WTC11 (cell line): ENCODE data around the gene MYH9. TPM values are rescaled to one million over a fixed set of nuclear protein-coding genes. Genes with fewer than 3 reads are reported as not detected.

ENCODE experiments used
- ATAC-seq: fragments of 200-7000 bp; cut with Tn5 transposase; 2 replicates; pipeline ENCODE4 v1.10.0; 2021; ENCODE audit warnings: mild to moderate bottlenecking, moderate library complexity
- CTCF ChIA-PET: fragments of 300-600 bp; sonication (Branson Sonifier 250); formaldehyde crosslinking; loops from one replicate; lab custom pipeline; 2021; ENCODE audit warnings: antibody characterized with exemption; lab: Charles Lee
- POLR2A ChIA-PET: fragments of 350-600 bp; sonication (Branson Sonifier 250); formaldehyde crosslinking; loops from one replicate; lab custom pipeline; 2021; ENCODE audit warnings: antibody characterized with exemption; lab: Charles Lee
- DNase-seq: peaks from one replicate; pipeline ENCODE4 v3.0.0; 2021; ENCODE audit warnings: low spot score
- H3K27ac Mint-ChIP-seq: 2 replicates; pipeline ENCODE4 v1.8.0; 2021; ENCODE audit warnings: mixed read lengths
- H3K27me3 Mint-ChIP-seq: 2 replicates; pipeline ENCODE4 v1.8.0; 2021; ENCODE audit warnings: low read depth, mild to moderate bottlenecking, moderate library complexity, mixed read lengths
- H3K36me3 Mint-ChIP-seq: 2 replicates; pipeline ENCODE4 v1.8.0; 2021; ENCODE audit warnings: mixed read lengths
- H3K4me1 Mint-ChIP-seq: 2 replicates; pipeline ENCODE4 v1.8.0; 2022; ENCODE audit warnings: mixed read lengths
- H3K4me3 Mint-ChIP-seq: 2 replicates; pipeline ENCODE4 v1.8.0; 2021; ENCODE audit warnings: mild to moderate bottlenecking, moderate library complexity, mixed read lengths
- H3K9me3 Mint-ChIP-seq: 2 replicates; pipeline ENCODE4 v1.8.0; 2021; ENCODE audit warnings: mixed read lengths
- CREM ChIP-seq: sonication (generic); formaldehyde crosslinking; IDR thresholded peaks from 2 replicates; pipeline ENCODE4 v1.8.1; 2022; ENCODE audit warnings: mild to moderate bottlenecking, missing genetic modification reagents, moderate library complexity
- ELF4 ChIP-seq: sonication (generic); formaldehyde crosslinking; IDR thresholded peaks from 2 replicates; pipeline ENCODE4 v1.8.1; 2022; ENCODE audit warnings: low read depth, mild to moderate bottlenecking, moderate library complexity, missing genetic modification reagents
- ETV6 ChIP-seq: sonication (generic); formaldehyde crosslinking; IDR thresholded peaks from 2 replicates; pipeline ENCODE4 v1.8.1; 2022; ENCODE audit warnings: mild to moderate bottlenecking, missing genetic modification reagents
- JAZF1 ChIP-seq: fragments of 250-450 bp; sonication (Bioruptor Pico); IDR thresholded peaks from 2 replicates; pipeline ENCODE4 v1.9.0; 2021; ENCODE audit warnings: moderate library complexity, mild to moderate bottlenecking, inconsistent platforms
- NR2C2 ChIP-seq: sonication (generic); formaldehyde crosslinking; IDR thresholded peaks from 2 replicates; pipeline ENCODE4 v1.8.0; 2022; ENCODE audit warnings: mild to moderate bottlenecking, missing genetic modification reagents
- RELA ChIP-seq: sonication (generic); formaldehyde crosslinking; IDR thresholded peaks from 2 replicates; pipeline ENCODE4 v1.8.1; 2022; ENCODE audit warnings: missing genetic modification reagents, mild to moderate bottlenecking, borderline replicate concordance
- TEAD1 ChIP-seq: sonication (generic); formaldehyde crosslinking; IDR thresholded peaks from 2 replicates; pipeline ENCODE4 v1.8.0; 2022; ENCODE audit warnings: mild to moderate bottlenecking, missing genetic modification reagents
- total RNA-seq: library from RNA; stranded (reverse); gene quantifications from 3 replicates; pipeline ENCODE4 v1.2.3, GENCODE V29; 2021
- TF ChIP-seq, protein P1 (sequence below): fragments of 250-450 bp; sonication (Bioruptor Pico); IDR thresholded peaks from 2 replicates; pipeline ENCODE4 v1.9.0; 2021; ENCODE audit warnings: mild to moderate bottlenecking
- TF ChIP-seq, protein P2 (sequence below): sonication (generic); formaldehyde crosslinking; IDR thresholded peaks from 2 replicates; pipeline ENCODE4 v1.8.0; 2023; ENCODE audit warnings: missing genetic modification reagents
- TF ChIP-seq, protein P3 (sequence below): sonication (generic); formaldehyde crosslinking; IDR thresholded peaks from 2 replicates; pipeline ENCODE4 v1.8.1; 2023; ENCODE audit warnings: mild to moderate bottlenecking, missing genetic modification reagents
- TF ChIP-seq, protein P4 (sequence below): fragments of 250-450 bp; sonication (Bioruptor Pico); IDR thresholded peaks from 2 replicates; pipeline ENCODE4 v1.9.0; 2021; ENCODE audit warnings: mild to moderate bottlenecking
- TF ChIP-seq, protein P5 (sequence below): fragments of 250-450 bp; sonication (Bioruptor Pico); IDR thresholded peaks from 2 replicates; pipeline ENCODE4 v1.9.0; 2021; ENCODE audit warnings: moderate library complexity, mild to moderate bottlenecking, inconsistent platforms, borderline replicate concordance
- TF ChIP-seq, protein P6 (sequence below): sonication (generic); formaldehyde crosslinking; conservative IDR thresholded peaks from 2 replicates; pipeline ENCODE4 v1.8.1; 2023; ENCODE audit warnings: mild to moderate bottlenecking, low read depth, missing genetic modification reagents, moderate library complexity
- TF ChIP-seq, protein P7 (sequence below): sonication (generic); formaldehyde crosslinking; IDR thresholded peaks from 2 replicates; pipeline ENCODE4 v1.8.0; 2022; ENCODE audit warnings: mild to moderate bottlenecking, missing genetic modification reagents
- TF ChIP-seq, protein P8 (sequence below): sonication (generic); formaldehyde crosslinking; IDR thresholded peaks from 2 replicates; pipeline ENCODE4 v1.8.1; 2023; ENCODE audit warnings: mild to moderate bottlenecking, missing genetic modification reagents
- TF ChIP-seq, protein P9 (sequence below): sonication (generic); formaldehyde crosslinking; IDR thresholded peaks from 2 replicates; pipeline ENCODE4 v1.8.1; 2023; ENCODE audit warnings: mild to moderate bottlenecking, missing genetic modification reagents, borderline replicate concordance

Gene MYH9
- total RNA-seq, 1 experiment from 2014 or later: 277 TPM

DNA sequence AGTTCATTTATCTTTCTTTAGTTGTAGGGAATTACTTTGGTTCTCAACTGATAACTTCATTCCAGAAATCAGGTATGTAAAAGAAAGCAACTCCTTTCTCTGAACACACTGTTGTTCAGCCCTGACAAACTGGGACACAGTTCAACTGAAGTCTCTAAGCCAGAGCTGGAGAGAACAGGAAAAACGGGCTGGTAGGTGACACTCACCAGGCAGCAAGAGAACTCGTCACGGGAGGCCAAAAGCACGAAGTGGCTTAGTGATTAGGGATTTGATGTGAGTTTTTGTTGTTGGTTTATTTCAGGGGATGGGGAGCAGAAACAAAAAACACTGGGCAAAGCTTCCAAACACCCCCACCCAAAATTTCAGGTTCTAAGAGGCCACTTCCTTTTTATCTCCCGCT is 54.1 kb downstream of the MYH9 start:
- Mint-ChIP-seq H3K9me3 (no peaks in the 10 kb centered on the region), H3K4me1 (peaks cover 80% of the 10 kb centered on the region), H3K27me3 (no peaks in the 10 kb centered on the region), H3K36me3 (peaks cover 36% of the 10 kb centered on the region), H3K27ac (peak overlapping the region; percentile 99), H3K4me3 (no peak overlapping the region)
- DNase-seq: no peak
- no peak for ATAC-seq
- ChIA-PET POLR2A (interaction anchor here (2.0 to 3.2 kb wide), 2 partner anchors 27 to 77 kb away, joined by 13 to 18 read pairs; no protein-coding TSS in a partner anchor), CTCF (interaction anchor here (0.5 to 3.6 kb wide), 14 partner anchors 10 to 153 kb away, joined by 3 to 16 read pairs (median 6); partner anchors contain the start of gene MYH9)
- TF ChIP-seq, protein P1, sequence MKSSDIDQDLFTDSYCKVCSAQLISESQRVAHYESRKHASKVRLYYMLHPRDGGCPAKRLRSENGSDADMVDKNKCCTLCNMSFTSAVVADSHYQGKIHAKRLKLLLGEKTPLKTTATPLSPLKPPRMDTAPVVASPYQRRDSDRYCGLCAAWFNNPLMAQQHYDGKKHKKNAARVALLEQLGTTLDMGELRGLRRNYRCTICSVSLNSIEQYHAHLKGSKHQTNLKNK (CRISPR knock-in tag): no peak
- TF ChIP-seq, protein P2, sequence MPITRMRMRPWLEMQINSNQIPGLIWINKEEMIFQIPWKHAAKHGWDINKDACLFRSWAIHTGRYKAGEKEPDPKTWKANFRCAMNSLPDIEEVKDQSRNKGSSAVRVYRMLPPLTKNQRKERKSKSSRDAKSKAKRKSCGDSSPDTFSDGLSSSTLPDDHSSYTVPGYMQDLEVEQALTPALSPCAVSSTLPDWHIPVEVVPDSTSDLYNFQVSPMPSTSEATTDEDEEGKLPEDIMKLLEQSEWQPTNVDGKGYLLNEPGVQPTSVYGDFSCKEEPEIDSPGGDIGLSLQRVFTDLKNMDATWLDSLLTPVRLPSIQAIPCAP: no peak
- TF ChIP-seq TEAD1 (CRISPR knock-in tag) (no peak), NR2C2 (CRISPR knock-in tag) (no peak)

DNA sequence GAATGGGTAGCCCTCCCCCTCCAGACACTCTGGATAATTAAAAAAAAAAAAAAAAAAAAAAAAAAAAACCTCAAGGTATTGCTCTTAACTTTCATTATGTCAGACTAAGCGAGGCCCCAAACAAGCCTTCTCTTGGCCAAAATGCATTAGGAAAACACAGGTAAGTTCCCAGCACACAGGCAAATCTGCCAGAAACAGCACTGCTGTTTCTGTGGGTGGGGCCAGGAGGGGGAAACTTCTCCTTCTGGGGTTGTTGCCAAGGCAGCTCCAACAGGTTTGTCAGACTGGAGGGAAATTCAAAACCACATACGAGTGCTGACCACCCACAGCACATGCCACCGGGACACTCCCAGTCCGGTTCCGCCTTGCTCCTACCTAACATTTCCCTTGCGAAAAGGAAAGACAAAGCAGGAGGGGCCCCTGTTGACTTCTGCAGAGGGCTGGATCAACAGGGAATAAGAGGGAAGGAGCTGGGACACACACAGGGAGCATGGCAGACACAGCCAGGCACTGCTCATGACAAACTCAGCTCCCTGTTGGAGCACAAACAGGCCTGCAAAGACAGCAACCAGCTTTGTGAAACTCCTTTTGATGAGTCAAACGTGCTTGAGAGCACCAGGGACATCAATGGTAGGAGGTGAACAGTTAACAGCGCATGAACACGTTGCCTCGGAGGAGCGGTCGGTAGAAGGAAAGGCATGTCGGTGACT is 55.0 kb downstream of the MYH9 start:
- Mint-ChIP-seq H3K9me3 (no peaks in the 10 kb centered on the region), H3K27ac (peak overlapping the region; percentile 99), H3K4me3 (no peak overlapping the region; the same call in 1 of the 2 replicates), H3K36me3 (peaks cover 42% of the 10 kb centered on the region), H3K4me1 (peaks cover 88% of the 10 kb centered on the region), H3K27me3 (no peaks in the 10 kb centered on the region)
- ChIA-PET POLR2A (interaction anchor here (0.7 to 3.2 kb wide), 7 partner anchors 8 to 195 kb away, joined by 3 to 18 read pairs (median 5); no protein-coding TSS in a partner anchor), CTCF (interaction anchor here (1.0 to 3.6 kb wide), 6 partner anchors 32 to 154 kb away, joined by 3 to 16 read pairs (median 6); no protein-coding TSS in a partner anchor)
- ATAC-seq: no peak
- DNase-seq: peak; percentile 44
- TF ChIP-seq, protein P3, sequence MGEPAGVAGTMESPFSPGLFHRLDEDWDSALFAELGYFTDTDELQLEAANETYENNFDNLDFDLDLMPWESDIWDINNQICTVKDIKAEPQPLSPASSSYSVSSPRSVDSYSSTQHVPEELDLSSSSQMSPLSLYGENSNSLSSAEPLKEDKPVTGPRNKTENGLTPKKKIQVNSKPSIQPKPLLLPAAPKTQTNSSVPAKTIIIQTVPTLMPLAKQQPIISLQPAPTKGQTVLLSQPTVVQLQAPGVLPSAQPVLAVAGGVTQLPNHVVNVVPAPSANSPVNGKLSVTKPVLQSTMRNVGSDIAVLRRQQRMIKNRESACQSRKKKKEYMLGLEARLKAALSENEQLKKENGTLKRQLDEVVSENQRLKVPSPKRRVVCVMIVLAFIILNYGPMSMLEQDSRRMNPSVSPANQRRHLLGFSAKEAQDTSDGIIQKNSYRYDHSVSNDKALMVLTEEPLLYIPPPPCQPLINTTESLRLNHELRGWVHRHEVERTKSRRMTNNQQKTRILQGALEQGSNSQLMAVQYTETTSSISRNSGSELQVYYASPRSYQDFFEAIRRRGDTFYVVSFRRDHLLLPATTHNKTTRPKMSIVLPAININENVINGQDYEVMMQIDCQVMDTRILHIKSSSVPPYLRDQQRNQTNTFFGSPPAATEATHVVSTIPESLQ (CRISPR knock-in tag): no peak
- no peak for TF ChIP-seq ETV6 (CRISPR knock-in tag)
- TF ChIP-seq, protein P4, sequence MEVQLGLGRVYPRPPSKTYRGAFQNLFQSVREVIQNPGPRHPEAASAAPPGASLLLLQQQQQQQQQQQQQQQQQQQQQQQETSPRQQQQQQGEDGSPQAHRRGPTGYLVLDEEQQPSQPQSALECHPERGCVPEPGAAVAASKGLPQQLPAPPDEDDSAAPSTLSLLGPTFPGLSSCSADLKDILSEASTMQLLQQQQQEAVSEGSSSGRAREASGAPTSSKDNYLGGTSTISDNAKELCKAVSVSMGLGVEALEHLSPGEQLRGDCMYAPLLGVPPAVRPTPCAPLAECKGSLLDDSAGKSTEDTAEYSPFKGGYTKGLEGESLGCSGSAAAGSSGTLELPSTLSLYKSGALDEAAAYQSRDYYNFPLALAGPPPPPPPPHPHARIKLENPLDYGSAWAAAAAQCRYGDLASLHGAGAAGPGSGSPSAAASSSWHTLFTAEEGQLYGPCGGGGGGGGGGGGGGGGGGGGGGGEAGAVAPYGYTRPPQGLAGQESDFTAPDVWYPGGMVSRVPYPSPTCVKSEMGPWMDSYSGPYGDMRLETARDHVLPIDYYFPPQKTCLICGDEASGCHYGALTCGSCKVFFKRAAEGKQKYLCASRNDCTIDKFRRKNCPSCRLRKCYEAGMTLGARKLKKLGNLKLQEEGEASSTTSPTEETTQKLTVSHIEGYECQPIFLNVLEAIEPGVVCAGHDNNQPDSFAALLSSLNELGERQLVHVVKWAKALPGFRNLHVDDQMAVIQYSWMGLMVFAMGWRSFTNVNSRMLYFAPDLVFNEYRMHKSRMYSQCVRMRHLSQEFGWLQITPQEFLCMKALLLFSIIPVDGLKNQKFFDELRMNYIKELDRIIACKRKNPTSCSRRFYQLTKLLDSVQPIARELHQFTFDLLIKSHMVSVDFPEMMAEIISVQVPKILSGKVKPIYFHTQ: no peak
- TF ChIP-seq, protein P5, sequence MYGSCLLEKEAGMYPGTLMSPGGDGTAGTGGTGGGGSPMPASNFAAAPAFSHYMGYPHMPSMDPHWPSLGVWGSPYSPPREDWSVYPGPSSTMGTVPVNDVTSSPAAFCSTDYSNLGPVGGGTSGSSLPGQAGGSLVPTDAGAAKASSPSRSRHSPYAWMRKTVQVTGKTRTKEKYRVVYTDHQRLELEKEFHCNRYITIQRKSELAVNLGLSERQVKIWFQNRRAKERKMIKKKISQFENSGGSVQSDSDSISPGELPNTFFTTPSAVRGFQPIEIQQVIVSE (CRISPR knock-in tag): no peak
- TF ChIP-seq, protein P6, sequence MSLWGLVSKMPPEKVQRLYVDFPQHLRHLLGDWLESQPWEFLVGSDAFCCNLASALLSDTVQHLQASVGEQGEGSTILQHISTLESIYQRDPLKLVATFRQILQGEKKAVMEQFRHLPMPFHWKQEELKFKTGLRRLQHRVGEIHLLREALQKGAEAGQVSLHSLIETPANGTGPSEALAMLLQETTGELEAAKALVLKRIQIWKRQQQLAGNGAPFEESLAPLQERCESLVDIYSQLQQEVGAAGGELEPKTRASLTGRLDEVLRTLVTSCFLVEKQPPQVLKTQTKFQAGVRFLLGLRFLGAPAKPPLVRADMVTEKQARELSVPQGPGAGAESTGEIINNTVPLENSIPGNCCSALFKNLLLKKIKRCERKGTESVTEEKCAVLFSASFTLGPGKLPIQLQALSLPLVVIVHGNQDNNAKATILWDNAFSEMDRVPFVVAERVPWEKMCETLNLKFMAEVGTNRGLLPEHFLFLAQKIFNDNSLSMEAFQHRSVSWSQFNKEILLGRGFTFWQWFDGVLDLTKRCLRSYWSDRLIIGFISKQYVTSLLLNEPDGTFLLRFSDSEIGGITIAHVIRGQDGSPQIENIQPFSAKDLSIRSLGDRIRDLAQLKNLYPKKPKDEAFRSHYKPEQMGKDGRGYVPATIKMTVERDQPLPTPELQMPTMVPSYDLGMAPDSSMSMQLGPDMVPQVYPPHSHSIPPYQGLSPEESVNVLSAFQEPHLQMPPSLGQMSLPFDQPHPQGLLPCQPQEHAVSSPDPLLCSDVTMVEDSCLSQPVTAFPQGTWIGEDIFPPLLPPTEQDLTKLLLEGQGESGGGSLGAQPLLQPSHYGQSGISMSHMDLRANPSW (CRISPR knock-in tag): no peak
- TF ChIP-seq, protein P7, sequence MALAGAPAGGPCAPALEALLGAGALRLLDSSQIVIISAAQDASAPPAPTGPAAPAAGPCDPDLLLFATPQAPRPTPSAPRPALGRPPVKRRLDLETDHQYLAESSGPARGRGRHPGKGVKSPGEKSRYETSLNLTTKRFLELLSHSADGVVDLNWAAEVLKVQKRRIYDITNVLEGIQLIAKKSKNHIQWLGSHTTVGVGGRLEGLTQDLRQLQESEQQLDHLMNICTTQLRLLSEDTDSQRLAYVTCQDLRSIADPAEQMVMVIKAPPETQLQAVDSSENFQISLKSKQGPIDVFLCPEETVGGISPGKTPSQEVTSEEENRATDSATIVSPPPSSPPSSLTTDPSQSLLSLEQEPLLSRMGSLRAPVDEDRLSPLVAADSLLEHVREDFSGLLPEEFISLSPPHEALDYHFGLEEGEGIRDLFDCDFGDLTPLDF: no peak
- TF ChIP-seq, protein P8, sequence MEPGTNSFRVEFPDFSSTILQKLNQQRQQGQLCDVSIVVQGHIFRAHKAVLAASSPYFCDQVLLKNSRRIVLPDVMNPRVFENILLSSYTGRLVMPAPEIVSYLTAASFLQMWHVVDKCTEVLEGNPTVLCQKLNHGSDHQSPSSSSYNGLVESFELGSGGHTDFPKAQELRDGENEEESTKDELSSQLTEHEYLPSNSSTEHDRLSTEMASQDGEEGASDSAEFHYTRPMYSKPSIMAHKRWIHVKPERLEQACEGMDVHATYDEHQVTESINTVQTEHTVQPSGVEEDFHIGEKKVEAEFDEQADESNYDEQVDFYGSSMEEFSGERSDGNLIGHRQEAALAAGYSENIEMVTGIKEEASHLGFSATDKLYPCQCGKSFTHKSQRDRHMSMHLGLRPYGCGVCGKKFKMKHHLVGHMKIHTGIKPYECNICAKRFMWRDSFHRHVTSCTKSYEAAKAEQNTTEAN (CRISPR knock-in tag): no peak
- no peak for TF ChIP-seq JAZF1 (CRISPR knock-in tag)
- TF ChIP-seq ELF4 (CRISPR knock-in tag): no peak
- TF ChIP-seq RELA (CRISPR knock-in tag): no peak
- TF ChIP-seq, protein P9, sequence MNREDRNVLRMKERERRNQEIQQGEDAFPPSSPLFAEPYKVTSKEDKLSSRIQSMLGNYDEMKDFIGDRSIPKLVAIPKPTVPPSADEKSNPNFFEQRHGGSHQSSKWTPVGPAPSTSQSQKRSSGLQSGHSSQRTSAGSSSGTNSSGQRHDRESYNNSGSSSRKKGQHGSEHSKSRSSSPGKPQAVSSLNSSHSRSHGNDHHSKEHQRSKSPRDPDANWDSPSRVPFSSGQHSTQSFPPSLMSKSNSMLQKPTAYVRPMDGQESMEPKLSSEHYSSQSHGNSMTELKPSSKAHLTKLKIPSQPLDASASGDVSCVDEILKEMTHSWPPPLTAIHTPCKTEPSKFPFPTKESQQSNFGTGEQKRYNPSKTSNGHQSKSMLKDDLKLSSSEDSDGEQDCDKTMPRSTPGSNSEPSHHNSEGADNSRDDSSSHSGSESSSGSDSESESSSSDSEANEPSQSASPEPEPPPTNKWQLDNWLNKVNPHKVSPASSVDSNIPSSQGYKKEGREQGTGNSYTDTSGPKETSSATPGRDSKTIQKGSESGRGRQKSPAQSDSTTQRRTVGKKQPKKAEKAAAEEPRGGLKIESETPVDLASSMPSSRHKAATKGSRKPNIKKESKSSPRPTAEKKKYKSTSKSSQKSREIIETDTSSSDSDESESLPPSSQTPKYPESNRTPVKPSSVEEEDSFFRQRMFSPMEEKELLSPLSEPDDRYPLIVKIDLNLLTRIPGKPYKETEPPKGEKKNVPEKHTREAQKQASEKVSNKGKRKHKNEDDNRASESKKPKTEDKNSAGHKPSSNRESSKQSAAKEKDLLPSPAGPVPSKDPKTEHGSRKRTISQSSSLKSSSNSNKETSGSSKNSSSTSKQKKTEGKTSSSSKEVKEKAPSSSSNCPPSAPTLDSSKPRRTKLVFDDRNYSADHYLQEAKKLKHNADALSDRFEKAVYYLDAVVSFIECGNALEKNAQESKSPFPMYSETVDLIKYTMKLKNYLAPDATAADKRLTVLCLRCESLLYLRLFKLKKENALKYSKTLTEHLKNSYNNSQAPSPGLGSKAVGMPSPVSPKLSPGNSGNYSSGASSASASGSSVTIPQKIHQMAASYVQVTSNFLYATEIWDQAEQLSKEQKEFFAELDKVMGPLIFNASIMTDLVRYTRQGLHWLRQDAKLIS: no peak
- no peak for TF ChIP-seq CREM (CRISPR knock-in tag)
- TF ChIP-seq TEAD1 (CRISPR knock-in tag): no peak
